Sigmoid colon (tissue), 4 donors: Measurements from ENCODE around the gene ABO.
"Not testable (repeated sequence)": the region's sequence is repeated elsewhere in the genome, so short reads cannot be mapped to it uniquely, and the experiment has no call there.

Source experiments
- EP300 ChIP-seq, 4 donors: sonication (generic); formaldehyde crosslinking; IDR thresholded peaks; one replicate each; pipeline ENCODE4 v1.6.1; 2017; ENCODE audit warnings: antibody characterized with exemption in 4 of 4
- POLR2A ChIP-seq, 2 donors: fragments of 450-650 bp; IDR thresholded peaks; one replicate each; pipeline ENCODE4 v1.6.1; 2016; ENCODE audit warnings: antibody characterized with exemption in 2 of 2, mild to moderate bottlenecking in 2 of 2, moderate library complexity in 2 of 2
- TF ChIP-seq, protein P1 (sequence below), 4 experiments: fragments of 450-650 bp in 3 of 4; fragments of 200-600 bp in 1 of 4; IDR thresholded peaks; one replicate each; pipeline ENCODE4 v1.5.1; 2016 to 2019; ENCODE audit warnings: antibody characterized with exemption in 4 of 4, mild to moderate bottlenecking in 3 of 4, moderate library complexity in 2 of 4

DNA sequence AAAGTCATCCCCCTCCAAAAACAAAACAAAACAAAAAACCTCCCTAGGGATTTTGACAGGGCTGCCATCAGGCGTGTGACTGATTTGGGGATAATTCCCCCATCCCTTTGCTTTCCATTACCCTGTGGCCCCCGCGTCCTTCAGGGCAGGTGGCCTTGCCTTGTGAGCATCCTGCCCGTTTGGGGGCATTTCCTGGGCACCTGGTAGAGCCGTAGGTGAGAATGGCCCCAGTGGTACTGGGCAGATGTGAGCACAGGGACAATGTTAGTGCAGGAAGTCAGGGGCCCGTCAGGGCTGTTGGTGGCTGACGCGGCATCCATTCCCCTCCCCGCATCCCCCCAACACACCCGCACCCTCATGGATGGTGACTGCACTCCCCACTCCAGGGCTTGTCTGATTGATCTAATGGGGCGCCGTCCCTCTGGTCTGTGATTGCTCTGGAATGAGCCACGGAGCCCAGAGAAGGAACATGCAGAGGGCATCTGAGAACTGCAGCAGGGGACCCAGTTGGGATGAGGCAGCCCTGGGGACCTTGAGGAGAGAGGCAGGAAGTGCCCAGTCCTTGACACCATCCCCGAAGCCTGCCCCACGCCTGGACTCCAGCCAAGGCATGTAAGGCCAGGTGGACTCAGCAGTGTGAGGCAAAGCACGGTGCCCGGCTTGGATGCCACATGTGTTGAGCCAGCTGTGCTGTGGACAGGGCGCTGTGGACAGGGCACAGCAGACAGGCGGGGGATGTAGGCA is 38.5 kb downstream of the ABO start:
- TF ChIP-seq, protein P1, sequence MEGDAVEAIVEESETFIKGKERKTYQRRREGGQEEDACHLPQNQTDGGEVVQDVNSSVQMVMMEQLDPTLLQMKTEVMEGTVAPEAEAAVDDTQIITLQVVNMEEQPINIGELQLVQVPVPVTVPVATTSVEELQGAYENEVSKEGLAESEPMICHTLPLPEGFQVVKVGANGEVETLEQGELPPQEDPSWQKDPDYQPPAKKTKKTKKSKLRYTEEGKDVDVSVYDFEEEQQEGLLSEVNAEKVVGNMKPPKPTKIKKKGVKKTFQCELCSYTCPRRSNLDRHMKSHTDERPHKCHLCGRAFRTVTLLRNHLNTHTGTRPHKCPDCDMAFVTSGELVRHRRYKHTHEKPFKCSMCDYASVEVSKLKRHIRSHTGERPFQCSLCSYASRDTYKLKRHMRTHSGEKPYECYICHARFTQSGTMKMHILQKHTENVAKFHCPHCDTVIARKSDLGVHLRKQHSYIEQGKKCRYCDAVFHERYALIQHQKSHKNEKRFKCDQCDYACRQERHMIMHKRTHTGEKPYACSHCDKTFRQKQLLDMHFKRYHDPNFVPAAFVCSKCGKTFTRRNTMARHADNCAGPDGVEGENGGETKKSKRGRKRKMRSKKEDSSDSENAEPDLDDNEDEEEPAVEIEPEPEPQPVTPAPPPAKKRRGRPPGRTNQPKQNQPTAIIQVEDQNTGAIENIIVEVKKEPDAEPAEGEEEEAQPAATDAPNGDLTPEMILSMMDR (IDR thresholded peaks at IDR 0.05), result not testable (repeated sequence)
- TF ChIP-seq POLR2A, EP300 (IDR thresholded peaks at IDR 0.05): not testable (repeated sequence)
